IMR-90 (cell line): ENCODE results near the gene APOBEC3B. TPM values are rescaled to one million over a fixed set of nuclear protein-coding genes. Genes with fewer than 3 reads are reported as not detected.

Experiments used
- ATAC-seq: fragments of 200-7000 bp; cut with Tn5 transposase; 2 replicates; pipeline ENCODE4 v1.9.1; 2020; ENCODE audit warnings: low read depth, mild to moderate bottlenecking, moderate library complexity
- BruUV-seq: library from RNA; stranded (reverse); fragments of 400-500 nt; replicated peaks from 2 replicates; lab custom pipeline; 2021; lab: Mats Ljungman, UMichigan
- CTCF ChIA-PET: fragments of 300-600 bp; formaldehyde crosslinking; extraction: SDS; loops from one replicate; lab custom pipeline; 2021; ENCODE audit warnings: antibody characterized with exemption; lab: Yijun Ruan, JAX
- POLR2A ChIA-PET: fragments of 300-600 bp; sonication (Branson Sonifier 250); formaldehyde crosslinking; loops from one replicate; lab custom pipeline; 2022; ENCODE audit warnings: antibody characterized with exemption; ENCODE audit not compliant: unreplicated experiment; lab: Charles Lee
- DNase-seq: peaks from one replicate; pipeline ENCODE4 v3.0.0; 2013
- H2AFZ ChIP-seq: replicated peaks from 2 replicates; pipeline ENCODE3; 2013; ENCODE audit warnings: low read length, mild to moderate bottlenecking; ENCODE audit not compliant: poor library complexity
- H2AK5ac ChIP-seq: 2 replicates; pipeline ENCODE4 v1.6.1; 2013; ENCODE audit warnings: low read depth, low read length, inconsistent platforms
- H2AK9ac ChIP-seq: replicated peaks from 2 replicates; pipeline ENCODE3; 2013; ENCODE audit warnings: mild to moderate bottlenecking, low read depth, low read length, moderate library complexity; ENCODE audit not compliant: poor library complexity
- H2BK120ac ChIP-seq: 2 replicates; pipeline ENCODE4 v1.6.1; 2013; ENCODE audit warnings: low read depth, low read length, inconsistent platforms
- H2BK15ac ChIP-seq: 3 replicates; pipeline ENCODE4 v1.6.1; 2013; ENCODE audit warnings: low read depth, low read length, inconsistent platforms
- H2BK20ac ChIP-seq: 2 replicates; pipeline ENCODE4 v1.6.1; 2013; ENCODE audit warnings: low read depth, mild to moderate bottlenecking, inconsistent platforms, low read length, moderate library complexity
- H2BK5ac ChIP-seq: 2 replicates; pipeline ENCODE4 v1.6.1; 2013; ENCODE audit warnings: mild to moderate bottlenecking, low read depth, low read length, inconsistent platforms; ENCODE audit not compliant: poor library complexity, severe bottlenecking
- H3K14ac ChIP-seq: replicated peaks from 2 replicates; pipeline ENCODE4 v1.6.1; 2013; ENCODE audit warnings: low read depth, low read length, inconsistent platforms
- H3K18ac ChIP-seq: 2 replicates; pipeline ENCODE4 v1.6.1; 2013; ENCODE audit warnings: low read depth, low read length, control low read depth
- H3K23ac ChIP-seq: 2 replicates; pipeline ENCODE4 v1.6.1; 2013; ENCODE audit warnings: low read depth, low read length, inconsistent platforms
- H3K27ac ChIP-seq: 2 replicates; pipeline ENCODE4 v1.5.1; 2013; ENCODE audit warnings: mild to moderate bottlenecking, control low read depth, low read length; ENCODE audit not compliant: insufficient read depth
- H3K27me3 ChIP-seq: 2 replicates; pipeline ENCODE4 v1.6.1; 2013; ENCODE audit warnings: low read length; ENCODE audit not compliant: control insufficient read depth, insufficient read depth
- H3K36me3 ChIP-seq: 2 replicates; pipeline ENCODE4 v1.6.1; 2013; ENCODE audit warnings: low read length, mixed read lengths; ENCODE audit not compliant: control insufficient read depth, insufficient read depth
- H3K4ac ChIP-seq: 2 replicates; pipeline ENCODE4 v1.6.1; 2013; ENCODE audit warnings: low read depth, low read length, inconsistent platforms
- H3K4me1 ChIP-seq: 2 replicates; pipeline ENCODE4 v1.6.1; 2013; ENCODE audit warnings: low read length, mixed read lengths; ENCODE audit not compliant: control insufficient read depth, insufficient read depth
- H3K4me2 ChIP-seq: 2 replicates; pipeline ENCODE4 v1.6.1; 2013; ENCODE audit warnings: low read depth, mild to moderate bottlenecking, control low read depth, low read length, moderate library complexity
- H3K4me3 ChIP-seq: 2 replicates; pipeline ENCODE4 v1.5.1; 2013; ENCODE audit warnings: low read depth, mild to moderate bottlenecking, control low read depth, low read length, moderate library complexity; ENCODE audit not compliant: insufficient read depth
- H3K56ac ChIP-seq: 2 replicates; pipeline ENCODE4 v1.6.1; 2013; ENCODE audit warnings: low read length, inconsistent platforms; ENCODE audit not compliant: insufficient read depth; ENCODE audit errors: extremely low read depth
- H3K79me1 ChIP-seq, 2 experiments: 2 replicates each; pipeline ENCODE4 v1.6.1; 2013; ENCODE audit warnings: low read length in 2 of 2, inconsistent platforms in 1 of 2, low read depth in 1 of 2
- H3K9ac ChIP-seq: 2 replicates; pipeline ENCODE4 v1.6.1; 2013; ENCODE audit warnings: low read depth, low read length, control low read depth
- H3K9me1 ChIP-seq: 2 replicates; pipeline ENCODE4 v1.6.1; 2013; ENCODE audit warnings: low read length, inconsistent platforms; ENCODE audit not compliant: insufficient read depth
- H3K9me3 ChIP-seq: 2 replicates; pipeline ENCODE4 v1.6.1; 2013; ENCODE audit warnings: low read length; ENCODE audit not compliant: control insufficient read depth, insufficient read depth
- H4K20me1 ChIP-seq: 2 replicates; pipeline ENCODE4 v1.6.1; 2013; ENCODE audit warnings: low read length, inconsistent platforms; ENCODE audit not compliant: insufficient read depth
- H4K5ac ChIP-seq: 2 replicates; pipeline ENCODE4 v1.6.1; 2013; ENCODE audit warnings: mild to moderate bottlenecking, low read depth, low read length, control low read depth
- H4K8ac ChIP-seq, 2 experiments: 2 replicates each; pipeline ENCODE4 v1.6.1; 2013; ENCODE audit warnings: low read depth in 2 of 2, low read length in 2 of 2, control low read depth in 1 of 2, inconsistent platforms in 1 of 2
- H4K91ac ChIP-seq: 2 replicates; pipeline ENCODE4 v1.6.1; 2013; ENCODE audit warnings: low read depth, low read length, inconsistent platforms; ENCODE audit not compliant: insufficient read depth
- BHLHE40 ChIP-seq: fragments of 150-350 bp; IDR thresholded peaks from 2 replicates; pipeline ENCODE4 v1.6.1; 2016; ENCODE audit warnings: mild to moderate bottlenecking, low read depth, low read length
- CEBPB ChIP-seq: IDR thresholded peaks from 2 replicates; pipeline ENCODE4 v1.6.1; 2012; ENCODE audit warnings: low read depth, low read length, improper control_type of control experiment
- CHD1 ChIP-seq: IDR thresholded peaks from 2 replicates; pipeline ENCODE4 v1.6.1; 2012; ENCODE audit warnings: low read depth, low read length, improper control_type of control experiment
- RCOR1 ChIP-seq: IDR thresholded peaks from 2 replicates; pipeline ENCODE4 v1.6.1; 2012; ENCODE audit warnings: mild to moderate bottlenecking, low read length, improper control_type of control experiment; ENCODE audit not compliant: insufficient replicate concordance
- WGBS, 2 experiments: methylation state at CpG; one replicate each; pipeline versions ENCODE4 v1.1.5 to v1.1.7; 2013; ENCODE audit warnings: missing lambda C conversion rate in 2 of 2; ENCODE audit not compliant: insufficient read length in 1 of 2; ENCODE audit errors: extremely low coverage in 2 of 2; 5-methylcytosine and 5-hydroxymethylcytosine counted together
- dilution Hi-C: fragments of 300-500 bp; cut with HindIII; formaldehyde crosslinking; loops from one replicate; pipeline ENCODE4 v1.14.3; 2018; ENCODE audit warnings: low sequenced_read_pairs; ENCODE audit not compliant: unreplicated experiment
- in situ Hi-C: fragments of 300-500 bp; cut with MboI; formaldehyde crosslinking; loops from 3 replicates; pipeline ENCODE4 v1.14.3; 2019; ENCODE audit warnings: low sequenced_read_pairs, inconsistent platforms, mixed read lengths
- intact Hi-C: fragments of 100-400 bp; cut with micrococcal nuclease; formaldehyde crosslinking; loops from 2 replicates; pipeline ENCODE4 v1.10.0; 2022
- polyA plus RNA-seq, 3 experiments: library from polyadenylated mRNA; depleted of rRNA; stranded (reverse); fragments of >200 nt; gene quantifications; 2 replicates each; pipeline ENCODE4 v1.2.3, GENCODE V29; 2012; ENCODE audit warnings: low replicate concordance in 1 of 3
- total RNA-seq: library from RNA; depleted of rRNA; stranded (reverse); fragments of >200 nt; gene quantifications from 2 replicates; pipeline ENCODE4 v1.2.3, GENCODE V29; 2012

The APOBEC3B gene
- total and polyA plus RNA-seq, 2 of the 4 experiments (the other 2 are of a cell fraction), result 17.6 to 34.2 TPM

DNA sequence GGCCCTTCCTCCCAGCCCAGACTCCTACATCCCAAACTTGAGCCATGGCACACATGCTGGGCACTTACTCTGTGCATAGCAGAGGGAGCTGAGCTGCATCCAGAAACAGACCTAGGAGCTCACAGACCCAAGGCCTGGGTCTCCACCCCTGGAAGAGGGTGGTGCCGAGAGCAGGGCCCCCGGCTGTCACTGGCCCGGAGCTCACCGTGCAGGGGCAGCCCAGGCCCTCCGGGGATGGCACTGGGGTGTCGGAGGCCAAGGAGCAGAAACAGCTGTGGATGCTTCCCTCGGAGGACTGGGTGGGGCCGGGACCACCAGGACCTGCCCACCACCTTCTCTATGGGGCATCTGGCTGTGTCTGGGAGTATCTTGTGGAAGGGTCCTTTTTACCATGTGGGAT, 29.1 kb upstream of the APOBEC3B start:
- Histone ChIP-seq H3K4me3 (no peak overlapping the region), H3K9ac (no peak overlapping the region), H3K4me1 (no peaks in the 10 kb centered on the region), H2AFZ (no peak overlapping the region), H3K23ac (no peak overlapping the region), H2BK120ac (no peak overlapping the region), H3K36me3 (no peaks in the 10 kb centered on the region), H4K5ac (no peak overlapping the region), H4K91ac (no peak overlapping the region), H2BK15ac (no peak overlapping the region), H3K18ac (no peak overlapping the region), H3K56ac (no peak overlapping the region), H2AK5ac (no peak overlapping the region), H3K4me2 (no peak overlapping the region), H3K9me3 (no peaks in the 10 kb centered on the region), H3K27me3 (peaks cover 76% of the 10 kb centered on the region), H3K14ac (no peak overlapping the region), H3K27ac (no peak overlapping the region), H2AK9ac (peak overlapping the region; percentile 19), H2BK5ac (no peak overlapping the region), H3K79me1 (no peaks in the 10 kb centered on the region), H3K4ac (no peak overlapping the region), H3K9me1 (no peaks in the 10 kb centered on the region), H4K8ac (no peak overlapping the region), H4K20me1 (no peaks in the 10 kb centered on the region), H2BK20ac (no peak overlapping the region)
- ChIA-PET CTCF (no interaction called here), POLR2A (no interaction called here)
- DNase-seq (no peak), ATAC-seq (no peak)
- no TSS peak for BruUV-seq
- no CpG with 5 or more reads among the region's 8 CpGs for WGBS, 2 experiments
- dilution Hi-C loops (no loop called here), in situ Hi-C loops (no loop called here), intact Hi-C loops (no loop called here)
- TF ChIP-seq CEBPB (no peak), CHD1 (no peak), RCOR1 (no peak), BHLHE40 (no peak)
